Esophagus muscularis mucosa (tissue), 4 donors: ENCODE measurements around the gene FAM89A. TPM values are rescaled to one million over a fixed set of nuclear protein-coding genes. Genes with fewer than 3 reads are reported as not detected.
"Not testable (repeated sequence)": the region's sequence is repeated elsewhere in the genome, so short reads cannot be mapped to it uniquely, and the experiment has no call there.

Experiments used
- DNase-seq: peaks from one replicate; pipeline ENCODE4 v3.0.0-alpha.2; 2017; ENCODE audit errors: extremely low spot score
- H3K27ac ChIP-seq, 4 donors: fragments of 200-600 bp; sonication (generic); replicated peaks in 1 of 4; 1 replicate in 3 of 4; 2 replicates in 1 of 4; pipeline ENCODE4 v1.5.1; 2016 to 2019; ENCODE audit warnings: mild to moderate bottlenecking in 1 of 4
- H3K27me3 ChIP-seq, 4 donors: fragments of 200-600 bp; sonication (generic); one replicate each; pipeline versions ENCODE4 v1.5.1 to v1.6.0; 2016 to 2019
- H3K36me3 ChIP-seq, 4 donors: fragments of 200-600 bp; sonication (generic); one replicate each; pipeline ENCODE4 v1.5.1; 2016 to 2019
- H3K4me1 ChIP-seq, 4 donors: fragments of 200-600 bp; sonication (generic); one replicate each; pipeline ENCODE4 v1.5.1; 2016 to 2019
- H3K4me3 ChIP-seq, 4 donors: fragments of 200-600 bp; sonication (generic); 1 replicate in 2 of 4; 2 replicates in 2 of 4; pipeline ENCODE4 v1.5.1; 2016 to 2019; ENCODE audit warnings: mild to moderate bottlenecking in 4 of 4, moderate library complexity in 1 of 4
- H3K9me3 ChIP-seq, 4 donors: fragments of 200-600 bp; sonication (generic); 1 replicate in 3 of 4; 2 replicates in 1 of 4; pipeline ENCODE4 v1.5.1; 2016 to 2019
- CTCF ChIP-seq, 3 experiments: fragments of 200-600 bp in 2 of 3; fragments of 450-650 bp in 1 of 3; sonication (generic) in 2 of 3; IDR thresholded peaks; one replicate each; pipeline ENCODE4 v1.5.1; 2017 to 2019; ENCODE audit warnings: antibody characterized with exemption in 3 of 3, mild to moderate bottlenecking in 2 of 3, moderate library complexity in 1 of 3
- EP300 ChIP-seq: sonication (generic); formaldehyde crosslinking; IDR thresholded peaks from one replicate; pipeline ENCODE4 v1.6.1; 2017; ENCODE audit warnings: antibody characterized with exemption
- POLR2A ChIP-seq: fragments of 450-650 bp; IDR thresholded peaks from one replicate; pipeline ENCODE4 v1.6.1; 2017; ENCODE audit warnings: antibody characterized with exemption, moderate library complexity, mild to moderate bottlenecking, low read depth
- POLR2AphosphoS5 ChIP-seq, 2 donors: sonication (generic); formaldehyde crosslinking; IDR thresholded peaks; one replicate each; pipeline ENCODE4 v1.6.1; 2017; ENCODE audit warnings: antibody characterized with exemption in 2 of 2
- WGBS: methylation state at CpG from one replicate; pipeline ENCODE4 v1.1.5; 2018; 5-methylcytosine and 5-hydroxymethylcytosine counted together
- intact Hi-C: fragments of 100-400 bp; cut with DNase I; formaldehyde crosslinking; loops from one replicate; pipeline ENCODE4 v1.15.1; 2023
- total RNA-seq, 4 donors: library from RNA; depleted of rRNA; stranded (reverse); fragments of >200 nt; gene quantifications; one replicate each; pipeline versions ENCODE4 v1.1.0 to v1.2.1, GENCODE V29; 2016

FAM89A gene
- total RNA-seq, 4 donors from 2014 or later = 1.7 to 13.6 (median 5.6) TPM

GRCh38 chr1:231029841-231030240 is 10.2 kb downstream of the FAM89A start:
- H3K4me3 ChIP-seq = no peak overlapping the region
- H3K27me3 ChIP-seq = peaks cover 0 to 23% (median 2%) of the 10 kb centered on the region in 4 donors
- H3K9me3 ChIP-seq = no peaks in the 10 kb centered on the region
- H3K36me3 ChIP-seq = no peaks in the 10 kb centered on the region
- WGBS = 85% methylated on average over 6 of the region's 6 CpGs
- H3K4me1 ChIP-seq = no peaks in the 10 kb centered on the region
- no peak overlapping the region for H3K27ac ChIP-seq
- intact Hi-C loops = no loop called here
- TF ChIP-seq POLR2AphosphoS5 (IDR thresholded peaks at IDR 0.05) = no peak
- no peak for TF ChIP-seq EP300
- no peak for TF ChIP-seq POLR2A
- TF ChIP-seq CTCF (IDR thresholded peaks at IDR 0.05) = no peak
- no peak for DNase-seq

- H3K27me3 ChIP-seq = peaks cover 0 to 23% (median 2%) of the 10 kb centered on the region in 4 donors
- H3K36me3 ChIP-seq, H3K4me3 ChIP-seq, intact Hi-C loops, H3K9me3 ChIP-seq, H3K27ac ChIP-seq, H3K4me1 ChIP-seq, DNase-seq: not testable (repeated sequence)
- 96% methylated on average over 4 of the region's 4 CpGs for WGBS
Observed at GRCh38 chr1:231029247-231029646, 10.8 kb downstream of the FAM89A start.

GRCh38 chr1:231028682-231029081 is 11.4 kb downstream of the FAM89A start:
- Histone ChIP-seq H3K27ac (no peak overlapping the region), H3K4me3 (no peak overlapping the region), H3K27me3 (peaks cover 0 to 23% (median 2%) of the 10 kb centered on the region in 4 donors), H3K4me1 (no peaks in the 10 kb centered on the region), H3K9me3 (no peaks in the 10 kb centered on the region), H3K36me3 (no peaks in the 10 kb centered on the region)
- intact Hi-C loops = no loop called here
- TF ChIP-seq POLR2A (no peak), EP300 (no peak), CTCF (IDR thresholded peaks at IDR 0.05) (no peak), POLR2AphosphoS5 (IDR thresholded peaks at IDR 0.05) (no peak)
- peak; percentile 82 for DNase-seq
- 77% methylated on average over 7 of the region's 7 CpGs for WGBS

GRCh38 chr1:231027971-231028370 is 12.1 kb downstream of the FAM89A start:
- DNase-seq = peak; percentile 31
- Histone ChIP-seq H3K4me3 (no peak overlapping the region), H3K9me3 (no peaks in the 10 kb centered on the region), H3K36me3 (no peaks in the 10 kb centered on the region), H3K4me1 (no peaks in the 10 kb centered on the region), H3K27ac (no peak overlapping the region), H3K27me3 (peaks cover 0 to 19% (median under 1%) of the 10 kb centered on the region in 4 donors)
- intact Hi-C loops = no loop called here
- 84% methylated on average over 2 of the region's 10 CpGs for WGBS
- TF ChIP-seq POLR2A = no peak
- TF ChIP-seq EP300 = no peak
- no peak for TF ChIP-seq POLR2AphosphoS5 (IDR thresholded peaks at IDR 0.05)
- no peak for TF ChIP-seq CTCF (IDR thresholded peaks at IDR 0.05)

GRCh38 chr1:231027136-231027925 is 12.7 kb downstream of the FAM89A start:
- TF ChIP-seq POLR2AphosphoS5 (IDR thresholded peaks at IDR 0.05) (no peak), EP300 (no peak), POLR2A (no peak), CTCF (IDR thresholded peaks at IDR 0.05) (no peak)
- intact Hi-C loops = no loop called here
- H3K4me1 ChIP-seq = no peaks in the 10 kb centered on the region
- DNase-seq = peak; percentile 80
- 89% methylated on average over 23 of the region's 23 CpGs for WGBS
- no peaks in the 10 kb centered on the region for H3K36me3 ChIP-seq
- H3K27me3 ChIP-seq = peaks cover 0 to 13% (median 0%) of the 10 kb centered on the region in 4 donors
- no peak overlapping the region for H3K27ac ChIP-seq
- no peaks in the 10 kb centered on the region for H3K9me3 ChIP-seq
- no peak overlapping the region for H3K4me3 ChIP-seq
